HG03108 (cell line): ENCODE measurements around the gene STXBP5L.
"Not testable (repeated sequence)": the region's sequence is repeated elsewhere in the genome, so short reads cannot be mapped to it uniquely, and the experiment has no call there.

Experiments
- ATAC-seq: cut with Tn5 transposase; IDR thresholded peaks from one replicate; pipeline ENCODE4 v1.9.1; 2021; ENCODE audit warnings: moderate library complexity; ENCODE audit not compliant: unreplicated experiment

The STXBP5L gene

DNA sequence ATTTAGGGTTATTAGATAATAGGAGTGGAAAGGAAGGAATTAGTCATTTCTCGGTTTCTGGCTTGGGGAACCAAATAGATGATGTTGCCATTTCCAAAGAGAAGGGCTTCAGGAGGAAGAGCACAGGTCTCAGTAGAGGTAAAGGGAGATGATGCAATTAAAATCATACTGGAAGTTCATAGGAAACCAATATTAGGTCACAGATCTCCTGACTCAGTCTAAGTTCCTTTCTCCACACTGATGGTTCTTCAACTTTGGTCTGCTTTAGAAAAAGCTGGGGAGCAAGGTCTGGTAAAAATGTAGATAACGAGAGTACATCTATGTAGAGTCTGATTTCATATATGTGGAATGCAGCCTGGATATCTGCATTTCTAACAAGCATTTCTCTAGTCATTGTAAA is 506.9 kb downstream of the STXBP5L start:
- ATAC-seq, result no peak

DNA sequence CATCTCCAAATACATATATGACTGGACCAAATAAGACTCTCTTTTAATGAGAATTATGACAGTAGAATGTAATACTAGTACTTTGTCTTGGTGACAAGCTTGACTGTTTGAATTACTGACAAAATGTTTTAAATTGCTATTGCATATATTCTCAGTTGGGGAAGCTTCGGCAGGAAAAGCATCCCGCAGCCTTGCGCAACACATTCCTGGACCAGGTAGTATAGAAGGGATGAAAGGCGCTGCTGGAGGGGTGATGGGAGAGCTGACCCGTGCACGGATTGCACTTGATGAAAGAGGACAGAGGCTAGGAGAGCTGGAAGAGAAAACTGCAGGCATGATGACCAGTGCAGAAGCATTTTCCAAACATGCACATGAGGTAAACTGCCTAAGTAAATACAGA is 510.2 kb downstream of the STXBP5L start:
- no peak for ATAC-seq

DNA sequence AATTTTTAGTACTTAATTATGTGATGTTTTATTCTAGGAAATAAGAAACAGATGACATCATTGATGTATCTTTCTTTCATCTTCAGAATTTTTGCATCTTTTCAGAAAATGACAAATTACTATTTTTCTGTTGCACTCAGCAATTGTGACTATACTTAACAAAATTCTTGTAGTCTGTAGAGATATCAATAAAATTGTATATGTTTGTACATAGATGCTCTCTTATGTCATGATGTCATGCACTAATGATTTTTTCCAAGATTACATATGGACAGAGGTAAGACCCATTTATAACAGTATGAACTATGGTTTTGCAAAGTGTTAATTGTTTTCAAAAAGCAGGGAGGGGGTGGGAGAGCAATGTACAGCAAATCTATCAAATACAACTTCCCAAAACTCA is 516.5 kb downstream of the STXBP5L start:
- ATAC-seq, result no peak

- no peak for ATAC-seq
These were observed 522.7 kb downstream of the STXBP5L start for GRCh38 chr3:121430664-121431215.

DNA sequence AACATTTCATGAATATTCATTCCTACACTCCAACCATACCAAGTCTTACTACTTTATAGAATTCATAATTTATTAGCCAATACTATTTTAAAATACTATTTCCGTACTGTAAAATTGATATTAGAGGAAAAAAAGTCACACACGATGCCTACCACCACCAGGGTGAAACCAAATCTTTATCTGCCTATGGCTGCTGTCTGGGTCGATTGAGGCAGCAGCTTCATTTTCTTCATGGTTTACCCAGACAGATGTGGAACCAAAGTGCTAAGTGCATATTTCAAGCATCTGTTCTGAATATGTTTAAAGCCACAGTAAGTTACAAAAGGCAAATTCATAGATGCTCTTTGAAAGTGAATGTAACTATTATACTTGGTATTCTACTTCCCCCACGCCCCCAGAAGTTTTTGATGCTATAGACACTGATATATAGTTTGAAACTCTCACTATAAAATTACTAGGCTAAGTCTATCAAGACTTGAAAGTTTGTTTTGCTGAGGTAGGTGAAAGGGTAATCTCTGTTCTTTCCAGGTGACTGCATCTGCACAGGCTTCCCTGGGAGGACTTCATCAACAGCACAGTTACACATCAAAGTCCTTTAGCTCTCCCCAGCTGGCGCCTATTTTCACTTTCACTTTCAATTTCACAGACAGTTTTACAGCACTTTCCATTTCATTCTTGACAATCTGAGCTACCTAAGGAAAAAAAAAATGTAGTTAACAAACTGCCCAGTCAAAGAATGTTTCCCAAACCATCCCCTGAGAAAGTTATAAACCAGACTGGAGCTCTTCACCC is 523.9 kb downstream of the STXBP5L start:
- peak; percentile 87 for ATAC-seq

DNA sequence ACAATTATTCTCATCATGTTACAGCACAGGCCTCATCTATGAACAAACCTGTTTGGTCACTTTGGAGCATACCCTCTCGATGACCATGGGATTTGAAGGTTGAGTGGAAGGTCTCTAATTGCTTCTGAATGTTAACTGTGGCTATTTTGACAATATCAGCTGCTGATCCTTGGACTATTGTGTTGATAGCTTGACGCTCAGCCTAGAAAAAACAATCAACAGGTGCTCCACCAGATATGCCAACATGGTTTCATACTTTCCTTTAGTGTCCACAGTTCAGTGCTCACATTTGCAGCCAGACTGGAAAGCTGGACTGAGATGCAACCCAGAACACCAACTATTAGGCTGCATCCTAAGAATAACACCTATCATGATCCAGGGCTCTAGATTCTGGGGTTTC is 528.1 kb downstream of the STXBP5L start:
- ATAC-seq, result no peak

- ATAC-seq, result no peak
These were observed 528.6 kb downstream of the STXBP5L start for GRCh38 chr3:121436641-121437040.

DNA sequence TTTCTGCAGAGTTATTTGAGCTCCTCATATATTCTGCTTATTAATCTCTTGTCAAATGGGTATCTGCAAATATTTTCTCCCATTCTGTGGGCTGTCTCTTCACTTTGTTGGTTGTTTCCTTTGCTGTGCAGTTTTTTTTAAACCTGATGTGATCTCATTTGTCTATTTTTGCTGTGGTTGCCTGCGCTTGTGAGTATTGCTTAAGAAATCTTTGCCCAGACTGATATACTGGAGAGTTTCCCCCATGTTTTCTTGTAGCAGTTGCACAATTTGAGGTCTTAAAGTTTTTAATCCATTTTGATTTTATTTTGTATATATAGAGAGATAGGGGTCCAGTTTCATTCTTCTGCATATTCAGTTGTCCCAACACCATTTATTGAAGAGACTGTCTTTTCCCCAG is 535.5 kb downstream of the STXBP5L start:
- no peak for ATAC-seq

DNA sequence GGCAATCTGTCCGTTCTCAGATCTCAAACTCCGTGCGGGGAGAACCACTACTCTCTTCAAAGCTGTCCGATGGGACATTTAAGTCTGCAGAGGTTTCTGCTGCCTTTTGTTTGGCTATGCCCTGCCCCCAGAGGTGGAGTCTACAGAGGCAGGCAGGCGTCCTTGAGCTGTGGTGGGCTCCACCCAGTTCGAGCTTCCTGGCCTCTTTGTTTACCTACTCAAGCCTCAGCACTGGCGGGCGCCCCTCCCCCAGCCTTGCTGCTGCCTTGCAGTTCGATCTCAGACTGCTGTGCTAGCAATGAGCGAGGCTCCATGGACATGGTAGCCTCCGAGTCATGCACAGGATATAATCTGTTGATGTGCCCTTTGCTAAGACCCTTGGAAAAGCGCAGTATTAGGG is 543.7 kb downstream of the STXBP5L start:
- not testable (repeated sequence) for ATAC-seq

GRCh38 chr3:121462565-121462964 is 554.6 kb downstream of the STXBP5L start:
- ATAC-seq, result no peak

DNA sequence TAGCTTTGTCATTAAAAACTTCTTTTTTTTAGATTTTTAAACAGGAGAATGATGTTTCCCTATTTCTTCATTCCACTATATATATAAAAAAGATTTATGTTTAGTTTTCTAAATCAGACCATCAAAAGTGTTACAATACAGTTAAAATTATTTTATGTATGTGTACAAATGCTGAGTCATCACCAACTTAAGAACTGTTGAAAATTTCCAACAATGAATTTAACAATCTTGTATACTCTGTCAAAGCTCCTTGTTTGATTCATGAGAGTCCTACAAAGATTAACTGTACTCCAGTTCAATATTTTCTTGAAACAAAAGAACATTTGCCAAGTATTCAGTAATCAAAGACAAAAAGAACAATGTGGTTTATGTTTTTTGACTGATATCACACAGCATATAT is 555.7 kb downstream of the STXBP5L start:
- no peak for ATAC-seq

- no peak for ATAC-seq
These were observed 559.1 kb downstream of the STXBP5L start for GRCh38 chr3:121467085-121467484.

DNA sequence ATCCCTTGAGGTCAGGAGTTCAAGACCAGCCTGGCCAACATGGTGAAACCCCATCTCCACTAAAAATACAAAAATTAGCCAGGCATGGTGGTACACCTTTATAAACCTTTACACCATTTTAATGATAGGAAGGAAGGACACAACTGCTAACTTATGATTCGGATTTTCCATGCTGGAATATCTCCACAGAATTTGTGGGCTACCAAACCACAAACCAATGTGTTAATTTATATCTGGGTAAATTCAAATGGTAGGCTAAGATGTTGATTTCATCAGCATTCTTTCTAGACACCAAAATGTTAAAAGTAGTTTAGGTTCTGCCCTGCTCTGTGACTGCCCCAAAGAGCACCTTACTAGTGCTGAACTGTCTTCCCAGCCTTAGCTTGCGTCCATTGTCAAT is 565.0 kb downstream of the STXBP5L start:
- ATAC-seq, result no peak
